Activated CD8-positive, alpha-beta memory T cell treated with anti-CD3 and anti-CD28 coated beads, Interleukin-2, amount 10 ng/mL, durations not matched to agents 7 days and 5 days (primary cell): ENCODE measurements around the gene NCF4. TPM values are rescaled to one million over a fixed set of nuclear protein-coding genes. Genes with fewer than 3 reads are reported as not detected.

Source experiments
- ATAC-seq: fragments of 150-1000 bp; cut with Tn5 transposase; one replicate; pipeline ENCODE4 v1.10.0; 2021; ENCODE audit warnings: moderate library complexity
- CTCF ChIA-PET: fragments of 350-600 bp; sonication (Branson Sonifier 250); formaldehyde crosslinking; loops from one replicate; lab custom pipeline; 2021; ENCODE audit warnings: antibody characterized with exemption; lab: Charles Lee
- DNase-seq: peaks from one replicate; pipeline ENCODE4 v3.0.0-alpha.2; 2020
- H3K27ac Mint-ChIP-seq: one replicate; pipeline ENCODE4 v1.8.0; 2021; ENCODE audit warnings: mild to moderate bottlenecking, mixed read lengths
- H3K27me3 Mint-ChIP-seq: one replicate; pipeline ENCODE4 v1.8.0; 2021; ENCODE audit warnings: mixed read lengths
- H3K36me3 Mint-ChIP-seq: one replicate; pipeline ENCODE4 v1.8.0; 2021; ENCODE audit warnings: mild to moderate bottlenecking, mixed read lengths
- H3K4me1 Mint-ChIP-seq: one replicate; pipeline ENCODE4 v1.8.0; 2021; ENCODE audit warnings: mixed read lengths
- H3K4me3 Mint-ChIP-seq: one replicate; pipeline ENCODE4 v1.8.0; 2021; ENCODE audit warnings: mild to moderate bottlenecking, moderate library complexity, mixed read lengths
- H3K9me3 Mint-ChIP-seq: one replicate; pipeline ENCODE4 v1.8.0; 2022; ENCODE audit warnings: low read depth, mixed read lengths
- total RNA-seq, 2 experiments: library from RNA; stranded (reverse); gene quantifications; one replicate each; pipeline ENCODE4 v1.2.3, GENCODE V29; 2021

NCF4 gene
- total RNA-seq, 2 experiments from 2014 or later, result 59.7 to 77.9 TPM

DNA sequence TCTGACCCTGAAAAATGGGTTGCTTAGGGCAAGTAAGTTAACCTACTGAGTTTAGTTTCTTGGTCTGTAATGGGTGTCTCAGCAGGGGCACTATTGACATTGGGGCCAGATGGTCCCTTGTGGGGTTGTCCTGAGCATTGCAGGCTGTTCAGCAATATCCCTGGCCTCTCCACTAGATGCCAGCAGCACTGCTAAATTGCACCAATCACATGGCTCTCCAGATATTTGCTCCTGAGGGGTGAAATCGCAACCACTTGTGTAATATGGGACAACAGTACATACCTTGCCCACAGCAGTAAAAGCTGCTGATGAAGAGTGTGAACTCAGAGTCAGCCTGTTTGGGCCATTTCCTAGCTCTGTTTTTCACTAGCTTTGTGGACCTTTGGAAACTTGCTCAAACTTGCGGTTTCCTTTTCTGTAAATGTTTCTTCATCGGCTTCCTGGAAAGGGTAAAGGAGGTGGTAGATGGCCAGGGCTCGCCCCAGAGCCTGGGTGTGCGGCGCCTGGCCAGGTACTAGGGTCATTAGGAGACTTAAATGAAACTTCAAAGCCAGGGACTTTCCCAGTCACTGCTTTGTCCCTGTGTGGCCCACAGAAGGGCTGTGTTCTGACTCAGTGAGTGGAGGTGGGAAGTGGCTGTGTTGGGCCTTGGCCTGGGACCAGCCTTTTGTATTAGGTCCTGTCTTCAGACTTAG is 13.0 kb downstream of the NCF4 start:
- peaks cover 35% of the 10 kb centered on the region for H3K4me1 Mint-ChIP-seq
- no peak overlapping the region for H3K4me3 Mint-ChIP-seq
- DNase-seq, result peak; percentile 84
- peaks cover 68% of the 10 kb centered on the region for H3K36me3 Mint-ChIP-seq
- no peaks in the 10 kb centered on the region for H3K27me3 Mint-ChIP-seq
- peak overlapping the region; percentile 95 for H3K27ac Mint-ChIP-seq
- peak; percentile 87 for ATAC-seq
- CTCF ChIA-PET, result interaction anchor here (0.5 to 3.9 kb wide), 13 partner anchors 8 to 326 kb away, joined by 3 to 66 read pairs (median 4); partner anchors contain the start of genes IFT27, MPST, NCF4 and TST
- H3K9me3 Mint-ChIP-seq, result no peaks in the 10 kb centered on the region

DNA sequence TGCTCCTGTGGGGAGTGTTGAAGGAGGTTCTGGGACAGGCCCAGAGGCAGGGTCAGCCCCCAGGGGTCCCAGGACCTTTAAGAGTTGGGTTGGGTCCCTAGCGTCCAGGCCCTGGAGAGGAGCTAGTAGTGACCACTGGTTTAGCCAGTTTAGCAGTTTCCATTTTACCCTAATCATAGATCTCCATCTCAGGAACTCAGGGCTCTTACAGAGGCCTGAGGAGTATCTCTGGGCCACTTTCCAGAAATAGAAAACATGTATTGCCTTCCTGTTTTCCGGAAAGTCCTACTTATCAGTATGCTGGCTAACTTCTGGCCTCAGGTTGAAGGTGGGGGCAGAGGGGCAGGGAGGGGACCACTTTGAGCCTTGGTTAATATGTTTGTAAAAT is 13.5 kb downstream of the NCF4 start:
- peak overlapping the region; percentile 95 for H3K27ac Mint-ChIP-seq
- no peak overlapping the region for H3K4me3 Mint-ChIP-seq
- ATAC-seq (no peak), DNase-seq (no peak)
- peaks cover 73% of the 10 kb centered on the region for H3K36me3 Mint-ChIP-seq
- no peaks in the 10 kb centered on the region for H3K9me3 Mint-ChIP-seq
- peaks cover 35% of the 10 kb centered on the region for H3K4me1 Mint-ChIP-seq
- H3K27me3 Mint-ChIP-seq, result no peaks in the 10 kb centered on the region
- CTCF ChIA-PET, result interaction anchor here (0.5 to 3.9 kb wide), 12 partner anchors 9 to 323 kb away, joined by 3 to 66 read pairs (median 4); partner anchors contain the start of genes IFT27, MPST, NCF4 and TST

DNA sequence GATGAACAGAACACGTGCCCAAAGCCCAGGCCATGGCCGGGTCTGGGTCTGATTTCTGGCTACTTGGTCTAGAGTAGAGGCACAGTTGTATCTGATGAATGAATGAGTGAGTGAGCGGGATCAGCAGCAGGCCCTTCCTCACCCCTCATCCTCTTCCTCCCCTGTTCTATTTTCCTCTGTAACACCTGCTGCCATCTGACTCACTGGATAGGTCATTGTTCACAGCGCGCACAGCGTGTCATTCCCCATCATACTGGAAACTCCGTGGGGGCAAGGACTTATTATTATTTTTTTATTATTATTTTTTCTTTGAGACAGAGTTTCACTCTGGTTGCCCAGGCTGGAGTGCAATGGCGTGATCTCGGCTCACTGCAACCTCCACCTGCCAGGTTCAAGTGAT is 13.9 kb downstream of the NCF4 start:
- CTCF ChIA-PET, result interaction anchor here (1.4 to 3.9 kb wide), 6 partner anchors 9 to 103 kb away, joined by 3 to 66 read pairs (median 6); partner anchors contain the start of genes IFT27 and NCF4
- H3K36me3 Mint-ChIP-seq, result peaks cover 76% of the 10 kb centered on the region
- H3K9me3 Mint-ChIP-seq, result peaks cover 3% of the 10 kb centered on the region

DNA sequence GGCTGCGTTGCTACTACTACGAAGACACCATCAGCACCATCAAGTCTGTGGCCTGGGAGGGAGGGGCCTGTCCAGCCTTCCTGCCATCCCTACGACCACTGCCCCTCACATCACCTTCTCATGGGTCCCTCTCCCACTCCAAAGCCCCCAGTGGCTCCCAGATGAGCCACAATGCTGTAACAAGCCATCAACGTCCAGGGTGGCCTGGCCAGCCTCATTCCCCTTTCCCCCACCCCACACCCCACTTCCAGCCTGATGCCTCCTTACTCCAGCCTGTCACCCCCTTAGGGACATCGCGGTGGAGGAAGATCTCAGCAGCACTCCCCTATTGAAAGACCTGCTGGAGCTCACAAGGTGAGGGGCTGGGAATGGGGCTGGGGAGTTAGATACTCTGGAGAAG is 14.9 kb downstream of the NCF4 start:
- no peak overlapping the region for H3K4me3 Mint-ChIP-seq
- CTCF ChIA-PET, result interaction anchor here (2.8 to 3.9 kb wide), 2 partner anchors 16 to 102 kb away, joined by 14 to 66 read pairs; partner anchors contain the start of gene NCF4
- peaks cover 77% of the 10 kb centered on the region for H3K36me3 Mint-ChIP-seq
- H3K27ac Mint-ChIP-seq, result no peak overlapping the region
- no peak for ATAC-seq
- no peak for DNase-seq
- H3K4me1 Mint-ChIP-seq, result peaks cover 32% of the 10 kb centered on the region
- H3K27me3 Mint-ChIP-seq, result no peaks in the 10 kb centered on the region
- peaks cover 10% of the 10 kb centered on the region for H3K9me3 Mint-ChIP-seq

More for the DNA sequence above, 13.9 kb downstream of the NCF4 start:
- peak overlapping the region; percentile 95 for H3K27ac Mint-ChIP-seq
- peaks cover 35% of the 10 kb centered on the region for H3K4me1 Mint-ChIP-seq
- H3K4me3 Mint-ChIP-seq, result no peak overlapping the region
- ATAC-seq (no peak), DNase-seq (no peak)
- no peaks in the 10 kb centered on the region for H3K27me3 Mint-ChIP-seq

DNA sequence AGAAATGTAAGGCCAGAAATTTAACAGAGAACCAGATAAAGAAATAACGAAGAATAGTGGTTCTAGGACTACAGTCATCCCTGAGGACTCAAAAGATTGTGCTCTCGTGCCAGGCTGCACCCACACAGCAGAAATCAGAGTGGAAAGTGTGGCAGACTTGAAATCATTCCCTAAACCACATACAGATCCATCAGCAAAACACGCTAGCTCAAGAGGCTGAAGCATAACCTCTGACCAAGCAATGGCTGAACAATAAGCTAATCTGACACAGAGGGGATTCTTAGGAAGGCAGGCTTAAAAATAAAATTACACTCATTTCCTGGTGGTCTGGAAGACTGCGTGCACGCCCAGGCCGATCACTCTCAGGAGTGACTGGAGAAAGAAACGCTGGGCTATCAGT is 19.0 kb downstream of the NCF4 start:
- Mint-ChIP-seq H3K27me3 (no peaks in the 10 kb centered on the region), H3K4me1 (peaks cover 12% of the 10 kb centered on the region), H3K27ac (no peak overlapping the region), H3K9me3 (peaks cover 28% of the 10 kb centered on the region), H3K4me3 (no peak overlapping the region), H3K36me3 (peaks cover 78% of the 10 kb centered on the region)
- ATAC-seq (no peak), DNase-seq (no peak)
- CTCF ChIA-PET, result interaction anchor here (1.2 to 2.8 kb wide), 4 partner anchors 20 to 99 kb away, joined by 3 to 14 read pairs (median 6); partner anchors contain the start of gene NCF4

DNA sequence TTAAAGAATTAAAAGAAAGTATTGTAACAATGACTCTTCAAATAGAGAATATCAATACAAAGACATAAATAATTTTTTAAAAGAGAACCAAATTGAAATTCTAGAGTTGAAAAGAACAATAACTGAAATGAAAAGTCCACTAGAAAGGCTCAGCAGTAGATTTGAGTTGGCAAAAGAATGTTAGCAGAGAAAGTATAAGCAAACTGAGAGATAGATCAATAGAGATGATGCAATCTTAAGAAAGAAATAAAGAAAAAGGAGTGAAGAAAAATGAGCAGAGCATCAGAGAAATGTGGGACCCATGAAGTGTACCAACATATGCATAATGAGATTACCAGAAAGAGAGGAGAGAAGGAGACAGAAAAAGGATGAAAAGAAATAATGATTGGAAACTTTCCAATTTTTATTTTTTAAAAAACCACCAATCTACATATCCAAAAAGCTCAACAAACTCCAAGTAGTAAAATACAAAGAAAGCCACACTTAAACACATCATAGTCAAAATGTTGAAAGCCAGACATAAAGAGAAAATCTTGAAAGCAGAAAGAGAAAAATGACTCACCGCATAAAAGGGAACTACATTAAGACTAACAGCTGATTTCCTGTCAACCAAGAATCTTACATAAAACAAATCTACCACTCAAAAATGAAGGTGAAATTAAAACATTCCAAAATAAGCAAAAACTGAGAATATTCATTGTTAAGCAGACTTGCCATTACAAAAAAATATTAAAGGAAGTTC is 20.9 kb downstream of the NCF4 start:
- H3K9me3 Mint-ChIP-seq, result peaks cover 31% of the 10 kb centered on the region
- no peaks in the 10 kb centered on the region for H3K27me3 Mint-ChIP-seq
- CTCF ChIA-PET, result interaction anchor here (0.8 to 2.2 kb wide), 3 partner anchors 22 to 123 kb away, joined by 5 to 10 read pairs (median 6); no protein-coding TSS in a partner anchor
- H3K4me3 Mint-ChIP-seq, result no peak overlapping the region
- DNase-seq (no peak), ATAC-seq (no peak)
- peak overlapping the region; percentile 64 for H3K27ac Mint-ChIP-seq
- H3K4me1 Mint-ChIP-seq, result peaks cover 19% of the 10 kb centered on the region
- peaks cover 64% of the 10 kb centered on the region for H3K36me3 Mint-ChIP-seq

DNA sequence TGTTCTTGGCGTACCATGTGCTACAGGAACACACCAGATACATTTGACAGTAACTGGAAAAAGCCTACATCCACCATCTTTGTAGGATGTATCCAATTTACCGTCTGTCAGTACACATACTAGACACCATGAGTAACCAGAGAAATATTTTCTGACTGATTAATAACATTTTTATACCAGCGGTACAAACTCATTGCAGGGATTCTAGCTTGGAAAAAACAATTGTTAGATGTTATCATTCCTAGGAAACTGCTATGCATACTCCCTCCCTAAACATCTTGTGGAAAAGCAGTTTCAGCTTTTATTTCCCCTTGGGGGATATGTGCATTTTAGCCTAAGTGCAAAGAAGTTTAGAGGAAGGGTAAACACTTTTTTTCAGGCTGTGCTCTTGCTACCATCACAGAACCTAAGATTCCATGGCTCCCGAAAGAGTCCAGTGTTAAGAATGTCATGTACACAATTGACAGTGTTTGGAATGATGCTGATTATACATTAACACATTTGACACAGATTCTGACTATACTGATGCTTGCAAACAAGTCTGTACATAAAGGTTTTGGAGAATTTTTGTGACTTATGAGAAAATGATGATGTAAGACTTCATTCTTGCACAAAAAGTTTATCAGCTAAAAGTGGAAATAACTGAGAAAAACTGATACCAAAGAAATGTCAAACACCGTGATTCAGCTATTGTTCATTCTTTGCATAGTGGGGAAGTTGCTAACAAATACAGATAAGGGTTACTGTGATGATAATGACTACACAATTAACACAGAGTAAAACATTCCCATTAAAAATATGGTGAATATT is 23.7 kb downstream of the NCF4 start:
- peaks cover 43% of the 10 kb centered on the region for H3K36me3 Mint-ChIP-seq
- H3K4me1 Mint-ChIP-seq, result peaks cover 30% of the 10 kb centered on the region
- ATAC-seq (no peak), DNase-seq (no peak)
- CTCF ChIA-PET, result interaction anchor here (0.7 to 2.2 kb wide), 5 partner anchors 8 to 27 kb away, joined by 3 to 6 read pairs (median 4); no protein-coding TSS in a partner anchor
- no peak overlapping the region for H3K4me3 Mint-ChIP-seq
- peaks cover 33% of the 10 kb centered on the region for H3K9me3 Mint-ChIP-seq
- peaks cover 4% of the 10 kb centered on the region for H3K27me3 Mint-ChIP-seq
- no peak overlapping the region for H3K27ac Mint-ChIP-seq

DNA sequence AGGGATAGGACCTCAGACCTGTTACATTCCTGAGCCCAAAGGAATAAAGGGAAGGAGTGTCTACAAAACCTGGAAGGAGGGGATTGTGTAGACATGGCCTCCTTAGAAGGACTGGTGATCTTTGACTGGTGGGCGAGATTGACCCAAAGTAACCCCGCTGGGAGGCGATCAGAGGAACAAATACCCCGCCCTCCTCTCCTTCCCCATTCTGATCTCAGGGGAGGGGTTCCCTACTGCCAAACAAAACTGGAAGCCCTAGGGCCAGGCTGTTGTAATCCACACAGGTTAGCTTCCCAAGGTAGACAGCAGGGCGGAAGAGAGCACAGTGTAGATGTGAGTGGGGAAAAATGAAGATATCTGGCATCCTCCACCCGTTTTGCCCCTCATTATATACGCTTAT is 24.7 kb downstream of the NCF4 start:
- Mint-ChIP-seq H3K4me3 (no peak overlapping the region), H3K4me1 (peaks cover 30% of the 10 kb centered on the region), H3K9me3 (peaks cover 26% of the 10 kb centered on the region), H3K27me3 (peaks cover 4% of the 10 kb centered on the region), H3K36me3 (peaks cover 36% of the 10 kb centered on the region), H3K27ac (no peak overlapping the region)
- CTCF ChIA-PET, result interaction anchor here (0.6 to 1.4 kb wide), 3 partner anchors 27 to 92 kb away, joined by 3 to 4 read pairs (median 3); no protein-coding TSS in a partner anchor
- ATAC-seq, result no peak
- DNase-seq, result no peak

DNA sequence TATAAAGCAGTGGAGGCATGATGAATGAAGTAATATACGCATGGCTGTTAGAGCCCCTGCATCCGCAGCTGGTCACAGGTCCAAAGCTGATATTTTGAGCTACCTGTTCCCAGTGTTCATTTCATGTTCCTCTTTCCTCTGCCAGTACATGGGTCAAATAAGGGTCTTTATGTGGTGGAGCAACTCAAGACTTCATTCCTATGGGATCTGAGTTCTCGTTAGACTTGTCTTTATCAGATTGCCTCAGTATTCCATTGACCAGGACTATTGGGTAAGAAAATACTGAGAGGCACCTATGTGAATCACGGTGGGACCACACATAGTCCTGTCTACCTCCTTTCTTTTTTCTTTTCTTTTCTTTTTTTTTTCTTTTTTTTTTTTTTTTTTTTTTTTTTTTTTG is 25.2 kb downstream of the NCF4 start:
- Mint-ChIP-seq H3K27me3 (peaks cover 4% of the 10 kb centered on the region), H3K4me1 (peaks cover 30% of the 10 kb centered on the region), H3K4me3 (no peak overlapping the region), H3K36me3 (peaks cover 33% of the 10 kb centered on the region), H3K9me3 (peaks cover 22% of the 10 kb centered on the region), H3K27ac (no peak overlapping the region)
- DNase-seq, result no peak
- no peak for ATAC-seq
- CTCF ChIA-PET, result interaction anchor here (0.6 to 1.5 kb wide), 5 partner anchors 26 to 91 kb away, joined by 3 to 4 read pairs (median 3); no protein-coding TSS in a partner anchor

DNA sequence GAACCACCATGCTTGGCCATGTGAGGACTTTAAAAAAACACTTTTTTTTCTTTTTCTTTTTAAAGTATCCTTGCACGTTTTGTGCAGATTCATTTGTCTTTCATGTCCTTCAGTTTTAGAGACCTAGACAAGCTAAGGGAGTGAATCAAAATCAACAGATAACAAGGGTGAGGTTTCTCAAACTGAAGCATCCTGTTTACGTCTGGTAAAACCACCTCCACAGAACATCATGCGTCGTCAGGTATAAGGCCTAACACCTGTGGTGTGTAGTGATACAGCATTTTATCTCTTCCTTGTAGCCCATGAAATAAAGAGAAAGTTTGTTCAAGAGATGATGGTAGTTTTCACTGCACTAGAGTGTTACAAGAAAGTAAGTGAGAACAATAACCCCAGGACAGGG is 26.4 kb downstream of the NCF4 start:
- CTCF ChIA-PET, result interaction anchor here (1.1 to 1.7 kb wide), 5 partner anchors 11 to 31 kb away, joined by 3 to 5 read pairs (median 4); no protein-coding TSS in a partner anchor
- no peak for ATAC-seq

DNA sequence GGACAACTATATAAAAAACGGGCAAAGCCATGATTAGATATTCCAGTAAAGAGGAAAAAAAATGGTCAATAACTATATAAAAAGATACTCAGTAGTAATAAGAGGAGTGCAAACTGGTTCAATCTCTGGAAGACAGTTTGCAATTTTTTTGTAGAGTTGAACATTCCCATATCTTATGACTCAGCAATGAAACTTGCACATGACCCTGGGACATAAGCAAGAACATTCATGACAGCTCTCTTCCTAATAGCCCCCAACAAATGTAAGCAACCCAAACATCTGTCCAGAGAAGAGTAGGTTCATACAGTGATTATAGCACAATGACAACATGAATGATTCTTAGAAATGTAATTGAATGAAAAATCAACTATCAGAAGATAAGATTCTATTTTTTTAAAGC is 30.8 kb downstream of the NCF4 start:
- no peak overlapping the region for H3K27ac Mint-ChIP-seq
- ATAC-seq (no peak), DNase-seq (no peak)
- peaks cover 14% of the 10 kb centered on the region for H3K9me3 Mint-ChIP-seq
- peaks cover 18% of the 10 kb centered on the region for H3K36me3 Mint-ChIP-seq
- peaks cover 5% of the 10 kb centered on the region for H3K27me3 Mint-ChIP-seq
- CTCF ChIA-PET, result interaction anchor here (1.1 to 2.1 kb wide), 4 partner anchors 8 to 88 kb away, joined by 3 to 10 read pairs (median 5); no protein-coding TSS in a partner anchor
- no peak overlapping the region for H3K4me3 Mint-ChIP-seq
- H3K4me1 Mint-ChIP-seq, result peaks cover 40% of the 10 kb centered on the region

More for the DNA sequence above, 26.4 kb downstream of the NCF4 start:
- Mint-ChIP-seq H3K9me3 (peaks cover 15% of the 10 kb centered on the region), H3K27me3 (peaks cover 5% of the 10 kb centered on the region), H3K36me3 (peaks cover 28% of the 10 kb centered on the region), H3K27ac (peak overlapping the region; percentile 44), H3K4me3 (no peak overlapping the region), H3K4me1 (peaks cover 31% of the 10 kb centered on the region)
- DNase-seq, result no peak

DNA sequence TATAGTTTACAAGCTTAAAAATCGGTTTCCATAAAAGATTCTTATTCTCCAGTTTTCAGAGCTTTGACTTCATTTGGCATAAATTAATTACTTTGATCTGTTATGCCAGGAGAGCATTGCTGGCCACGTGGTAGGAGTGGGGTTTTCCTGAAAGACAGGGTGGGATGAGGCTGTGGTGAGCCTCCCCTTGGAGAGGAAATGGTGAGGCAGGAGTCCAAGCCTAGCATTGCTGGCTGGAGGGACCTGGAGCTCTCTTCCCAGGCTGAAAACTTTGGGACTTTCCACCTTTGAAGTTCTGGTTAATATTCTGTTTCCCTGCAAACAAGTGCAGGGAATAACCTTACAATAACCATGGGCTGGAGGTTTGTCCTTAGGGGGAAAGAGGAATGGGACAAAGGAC is 31.5 kb downstream of the NCF4 start:
- H3K27me3 Mint-ChIP-seq, result peaks cover 4% of the 10 kb centered on the region
- H3K36me3 Mint-ChIP-seq, result peaks cover 21% of the 10 kb centered on the region
- peaks cover 43% of the 10 kb centered on the region for H3K4me1 Mint-ChIP-seq
- no peak for DNase-seq
- peaks cover 18% of the 10 kb centered on the region for H3K9me3 Mint-ChIP-seq
- no peak for ATAC-seq
- CTCF ChIA-PET, result interaction anchor here (1.1 to 2.1 kb wide), 5 partner anchors 8 to 87 kb away, joined by 3 to 10 read pairs (median 6); no protein-coding TSS in a partner anchor
- no peak overlapping the region for H3K4me3 Mint-ChIP-seq
- no peak overlapping the region for H3K27ac Mint-ChIP-seq
